ENCODE measurements around the gene ZFYVE9.

ZFYVE9 gene

DNA sequence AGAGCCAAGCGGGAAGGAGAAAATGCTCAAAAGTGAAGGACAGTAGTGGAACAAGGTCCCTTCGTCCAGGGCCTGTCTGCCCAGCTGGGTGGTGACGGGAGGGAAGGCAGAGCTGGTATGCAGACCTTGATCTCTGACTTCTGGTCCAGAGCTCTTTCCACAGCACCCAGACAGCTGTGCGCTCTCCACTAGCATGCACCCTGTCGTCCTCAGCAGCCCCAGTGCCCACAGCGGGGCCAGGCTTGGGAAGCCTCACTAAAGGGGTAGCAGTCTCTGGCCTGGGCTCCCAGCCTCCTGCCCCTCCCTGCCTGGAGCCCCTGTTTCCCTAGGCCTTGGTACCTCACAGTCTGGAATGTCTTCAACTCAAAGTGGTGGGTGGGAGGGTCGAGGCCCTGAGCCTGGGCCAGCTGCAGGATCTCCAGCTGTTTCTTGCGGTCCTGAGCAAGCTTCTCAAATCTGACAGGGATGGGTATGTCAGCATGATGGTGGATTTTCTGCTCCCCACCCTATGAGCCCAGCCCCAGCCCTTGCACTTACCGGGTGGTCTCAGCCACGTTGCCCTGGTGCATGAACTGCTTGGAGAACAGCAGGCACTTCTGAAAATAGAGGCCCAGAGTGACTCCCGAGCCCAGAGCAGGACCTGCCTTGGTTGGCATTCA is 214.1 kb downstream of the ZFYVE9 start:
- Histone ChIP-seq H3K9me3 (ENCODE audit: control insufficient read depth, low read depth, low read length) (no peaks in the 10 kb centered on the region), H3K36me3 (ENCODE audit: control insufficient read depth, low read depth, low read length) (peaks cover 83% of the 10 kb centered on the region)

DNA sequence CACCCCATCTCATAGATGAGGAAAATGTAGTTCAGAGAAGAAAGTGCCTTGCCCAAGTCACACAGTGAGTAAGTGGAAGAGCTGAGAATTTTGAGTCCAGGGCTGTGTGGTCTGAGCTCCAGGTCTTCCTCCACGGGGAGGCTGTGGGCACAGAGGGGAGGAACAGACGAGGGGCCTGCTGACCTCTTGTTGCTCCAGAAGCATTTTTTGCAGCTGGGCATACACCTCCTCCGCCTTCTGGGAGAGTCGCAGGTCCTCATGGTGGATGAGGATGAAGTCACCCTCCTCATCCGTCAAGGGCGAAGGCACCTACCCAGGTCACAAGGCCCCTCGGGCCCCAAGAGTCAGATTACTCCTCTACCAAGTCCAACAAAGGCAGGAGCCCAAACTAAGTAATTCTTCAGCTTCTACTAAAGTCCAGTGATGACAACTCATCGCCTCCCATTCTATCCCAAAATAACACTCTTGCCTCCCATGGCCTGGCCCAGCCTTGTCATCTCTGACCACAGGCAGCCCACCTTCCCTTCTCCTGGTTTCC is 215.0 kb downstream of the ZFYVE9 start:
- H3K9ac ChIP-seq (ENCODE audit: low read length) = no peak overlapping the region
- peaks cover 3% of the 10 kb centered on the region for H3K4me1 ChIP-seq (ENCODE audit: control insufficient read depth, low read depth, low read length)
- no peaks in the 10 kb centered on the region for H3K27me3 ChIP-seq (ENCODE audit: control insufficient read depth, insufficient read depth, low read length)
- H3K27ac ChIP-seq (ENCODE audit: low read length) = no peak overlapping the region
- H3K9me3 ChIP-seq (ENCODE audit: control insufficient read depth, low read depth, low read length) = no peaks in the 10 kb centered on the region
- H3K4me3 ChIP-seq (ENCODE audit: low read length) = no peak overlapping the region
- peaks cover 92% of the 10 kb centered on the region for H3K36me3 ChIP-seq (ENCODE audit: control insufficient read depth, low read depth, low read length)

More for the DNA sequence above, 214.1 kb downstream of the ZFYVE9 start:
- Histone ChIP-seq H3K27ac (ENCODE audit: low read length) (no peak overlapping the region), H3K27me3 (ENCODE audit: control insufficient read depth, insufficient read depth, low read length) (no peaks in the 10 kb centered on the region), H3K9ac (ENCODE audit: low read length) (no peak overlapping the region), H3K4me3 (ENCODE audit: low read length) (no peak overlapping the region), H3K4me1 (ENCODE audit: control insufficient read depth, low read depth, low read length) (peaks cover 11% of the 10 kb centered on the region)

DNA sequence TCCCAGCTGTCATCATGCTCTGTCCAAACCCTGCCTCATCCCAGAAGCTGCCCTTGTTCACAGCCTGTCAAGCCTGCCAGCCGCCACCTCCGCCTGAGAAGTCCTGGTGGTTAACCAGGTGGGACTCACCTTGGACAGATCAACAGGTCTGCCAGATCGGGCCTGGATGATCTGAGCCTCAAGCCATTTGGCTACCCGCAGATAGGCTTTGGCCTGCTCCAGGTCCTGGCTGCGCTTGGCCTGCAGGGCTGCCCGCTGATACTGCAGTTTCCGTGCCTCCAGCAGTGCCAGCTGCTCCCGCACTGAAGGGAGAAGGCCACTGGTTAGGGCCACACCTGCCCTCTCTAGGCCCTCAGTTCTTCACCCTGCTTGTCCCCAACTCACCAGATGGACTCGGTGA is 215.5 kb downstream of the ZFYVE9 start:
- Histone ChIP-seq H3K4me1 (ENCODE audit: control insufficient read depth, low read depth, low read length) (no peaks in the 10 kb centered on the region), H3K9ac (ENCODE audit: low read length) (no peak overlapping the region), H3K27ac (ENCODE audit: low read length) (no peak overlapping the region), H3K36me3 (ENCODE audit: control insufficient read depth, low read depth, low read length) (peaks cover 97% of the 10 kb centered on the region), H3K4me3 (ENCODE audit: low read length) (no peak overlapping the region), H3K27me3 (ENCODE audit: control insufficient read depth, insufficient read depth, low read length) (no peaks in the 10 kb centered on the region), H3K9me3 (ENCODE audit: control insufficient read depth, low read depth, low read length) (no peaks in the 10 kb centered on the region)

DNA sequence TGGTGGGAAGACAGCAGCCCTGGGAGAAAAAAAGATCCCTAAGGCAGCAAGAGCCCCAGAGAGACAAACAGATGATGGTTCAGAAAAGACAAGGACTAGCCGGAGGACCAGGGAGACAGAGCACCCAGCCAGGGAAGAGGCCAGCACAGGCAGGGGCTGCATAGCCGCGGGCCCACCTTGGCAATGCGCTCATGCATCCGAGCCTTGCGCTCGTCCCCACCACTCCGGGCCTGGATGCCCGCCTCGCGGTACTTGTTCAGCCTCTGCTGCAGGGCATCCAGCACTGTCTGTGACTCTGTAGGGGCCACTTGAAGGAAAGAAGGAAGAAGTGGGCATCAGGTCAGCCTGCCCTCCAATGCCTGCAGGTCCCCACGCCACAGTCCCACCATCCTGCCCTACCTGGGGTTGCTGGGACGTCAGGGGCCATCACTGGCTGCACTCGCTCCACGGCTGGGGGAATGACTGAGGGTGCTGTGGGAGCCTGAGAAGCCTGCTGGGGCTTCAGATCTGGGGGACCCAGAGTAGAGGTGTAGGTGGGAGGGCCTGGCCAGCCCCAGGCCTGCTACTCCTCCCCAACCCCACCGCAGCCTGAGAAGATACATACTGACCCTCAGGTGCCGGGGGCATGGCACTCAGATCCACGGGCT is 217.1 kb downstream of the ZFYVE9 start:
- no peak overlapping the region for H3K27ac ChIP-seq (ENCODE audit: low read length)
- H3K27me3 ChIP-seq (ENCODE audit: control insufficient read depth, insufficient read depth, low read length) = no peaks in the 10 kb centered on the region
- peaks cover 83% of the 10 kb centered on the region for H3K36me3 ChIP-seq (ENCODE audit: control insufficient read depth, low read depth, low read length)
- no peaks in the 10 kb centered on the region for H3K9me3 ChIP-seq (ENCODE audit: control insufficient read depth, low read depth, low read length)
- H3K9ac ChIP-seq (ENCODE audit: low read length) = no peak overlapping the region
- no peaks in the 10 kb centered on the region for H3K4me1 ChIP-seq (ENCODE audit: control insufficient read depth, low read depth, low read length)
- H3K4me3 ChIP-seq (ENCODE audit: low read length) = no peak overlapping the region

DNA sequence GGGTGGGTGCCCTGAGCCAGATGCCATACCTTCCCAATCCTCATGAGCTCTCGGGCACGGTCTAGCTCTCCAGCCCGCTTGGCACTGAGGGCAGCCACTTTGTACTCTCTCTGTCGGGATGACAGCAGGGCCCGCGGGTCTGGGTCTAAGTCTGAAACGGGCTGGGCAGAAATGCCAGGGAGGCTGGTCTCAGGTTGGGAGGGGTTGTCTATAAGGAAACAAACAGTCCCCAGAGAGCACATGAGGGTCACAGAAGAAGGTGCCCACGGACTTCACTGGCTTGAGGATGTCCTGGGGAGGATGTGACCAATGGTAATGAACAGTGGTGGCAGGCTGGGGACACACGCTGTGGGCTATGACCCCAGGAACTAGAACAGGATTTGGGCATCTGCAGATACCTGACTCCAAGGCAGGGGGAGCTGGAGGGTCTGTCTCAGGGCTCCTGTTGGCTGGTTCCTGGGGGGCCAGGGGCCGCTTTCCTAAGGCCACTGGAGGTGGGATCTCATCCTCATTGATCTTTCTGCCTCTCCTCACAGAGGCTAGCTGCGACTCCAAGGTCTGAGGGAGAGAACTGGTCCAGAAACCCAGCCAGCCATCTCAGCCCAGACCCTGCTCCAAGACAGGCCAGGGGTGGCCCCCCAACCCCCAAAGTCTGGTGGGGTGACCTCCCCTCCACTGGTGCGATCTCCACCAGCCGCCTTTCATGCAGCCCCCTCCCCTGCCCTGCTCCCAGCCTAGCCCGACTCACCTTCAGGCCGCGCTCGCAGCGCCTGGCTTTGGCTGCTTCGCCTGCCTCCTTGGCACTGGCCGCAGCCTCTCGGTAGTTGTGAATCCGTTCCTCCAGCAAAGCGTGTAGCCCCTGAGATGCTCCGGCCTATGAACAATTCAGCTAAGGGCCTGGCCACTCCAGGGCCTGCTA is 218.0 kb downstream of the ZFYVE9 start:
- H3K9ac ChIP-seq (ENCODE audit: low read length) = no peak overlapping the region
- no peaks in the 10 kb centered on the region for H3K27me3 ChIP-seq (ENCODE audit: control insufficient read depth, insufficient read depth, low read length)
- no peak overlapping the region for H3K4me3 ChIP-seq (ENCODE audit: low read length)
- H3K36me3 ChIP-seq (ENCODE audit: control insufficient read depth, low read depth, low read length) = peaks cover 74% of the 10 kb centered on the region
- H3K9me3 ChIP-seq (ENCODE audit: control insufficient read depth, low read depth, low read length) = no peaks in the 10 kb centered on the region
- H3K27ac ChIP-seq (ENCODE audit: low read length) = no peak overlapping the region
- peaks cover 4% of the 10 kb centered on the region for H3K4me1 ChIP-seq (ENCODE audit: control insufficient read depth, low read depth, low read length)

DNA sequence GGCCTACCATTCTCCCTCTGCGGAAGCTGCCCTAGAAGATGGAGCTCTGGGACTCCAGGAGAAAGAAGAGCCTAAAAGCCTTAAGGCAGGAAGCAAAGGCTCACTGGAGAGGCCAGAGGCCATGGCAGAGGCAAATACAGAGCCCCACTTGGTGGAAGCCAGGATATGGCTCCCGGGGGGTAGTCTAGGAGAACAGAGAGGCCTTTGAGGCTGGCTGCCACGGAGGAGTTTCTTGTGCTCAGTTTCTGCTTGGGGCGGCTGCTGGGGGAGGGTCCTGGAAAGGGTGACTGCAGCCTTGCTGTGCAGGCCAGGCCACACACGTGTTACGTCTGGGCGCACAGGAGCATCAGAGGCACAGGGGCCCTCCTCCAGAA is 218.7 kb downstream of the ZFYVE9 start:
- H3K27me3 ChIP-seq (ENCODE audit: control insufficient read depth, insufficient read depth, low read length) = no peaks in the 10 kb centered on the region
- no peak overlapping the region for H3K27ac ChIP-seq (ENCODE audit: low read length)
- no peak overlapping the region for H3K4me3 ChIP-seq (ENCODE audit: low read length)
- peaks cover 5% of the 10 kb centered on the region for H3K4me1 ChIP-seq (ENCODE audit: control insufficient read depth, low read depth, low read length)
- no peak overlapping the region for H3K9ac ChIP-seq (ENCODE audit: low read length)
- peaks cover 68% of the 10 kb centered on the region for H3K36me3 ChIP-seq (ENCODE audit: control insufficient read depth, low read depth, low read length)
- H3K9me3 ChIP-seq (ENCODE audit: control insufficient read depth, low read depth, low read length) = no peaks in the 10 kb centered on the region

DNA sequence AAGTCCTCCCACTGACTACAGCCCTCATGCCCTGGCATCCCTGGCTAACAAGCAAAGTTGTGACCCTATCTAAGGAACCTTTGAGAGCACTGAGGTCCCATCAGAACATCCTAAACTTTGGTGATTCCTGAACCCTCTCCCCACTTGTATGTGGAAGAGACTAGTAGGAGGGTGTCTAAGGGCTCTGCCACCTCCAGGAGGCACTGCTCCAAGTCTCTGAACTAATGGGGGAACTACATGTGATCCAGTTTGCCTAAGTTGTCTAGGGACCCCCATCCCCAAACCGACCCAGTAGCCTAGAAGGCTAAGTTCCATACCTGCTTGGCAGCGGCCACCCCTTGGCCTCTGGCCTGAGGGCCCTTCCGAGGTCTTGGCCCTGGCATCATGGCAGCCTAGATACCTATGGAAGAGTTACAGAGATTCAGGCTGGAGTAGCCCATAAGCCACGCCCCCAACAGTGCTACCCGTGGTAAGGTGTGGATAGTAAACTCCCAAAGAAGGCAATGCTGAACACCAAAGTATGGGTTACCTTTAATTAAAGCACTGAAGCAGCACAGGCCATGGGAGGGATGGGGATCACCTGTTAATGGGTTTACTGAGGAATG is 222.4 kb downstream of the ZFYVE9 start:
- no peak overlapping the region for H3K9ac ChIP-seq (ENCODE audit: low read length)
- H3K9me3 ChIP-seq (ENCODE audit: control insufficient read depth, low read depth, low read length) = no peaks in the 10 kb centered on the region
- peaks cover 31% of the 10 kb centered on the region for H3K36me3 ChIP-seq (ENCODE audit: control insufficient read depth, low read depth, low read length)
- H3K27me3 ChIP-seq (ENCODE audit: control insufficient read depth, insufficient read depth, low read length) = no peaks in the 10 kb centered on the region
- H3K27ac ChIP-seq (ENCODE audit: low read length) = no peak overlapping the region
- H3K4me3 ChIP-seq (ENCODE audit: low read length) = peak overlapping the region; percentile 95
- peaks cover 5% of the 10 kb centered on the region for H3K4me1 ChIP-seq (ENCODE audit: control insufficient read depth, low read depth, low read length)

DNA sequence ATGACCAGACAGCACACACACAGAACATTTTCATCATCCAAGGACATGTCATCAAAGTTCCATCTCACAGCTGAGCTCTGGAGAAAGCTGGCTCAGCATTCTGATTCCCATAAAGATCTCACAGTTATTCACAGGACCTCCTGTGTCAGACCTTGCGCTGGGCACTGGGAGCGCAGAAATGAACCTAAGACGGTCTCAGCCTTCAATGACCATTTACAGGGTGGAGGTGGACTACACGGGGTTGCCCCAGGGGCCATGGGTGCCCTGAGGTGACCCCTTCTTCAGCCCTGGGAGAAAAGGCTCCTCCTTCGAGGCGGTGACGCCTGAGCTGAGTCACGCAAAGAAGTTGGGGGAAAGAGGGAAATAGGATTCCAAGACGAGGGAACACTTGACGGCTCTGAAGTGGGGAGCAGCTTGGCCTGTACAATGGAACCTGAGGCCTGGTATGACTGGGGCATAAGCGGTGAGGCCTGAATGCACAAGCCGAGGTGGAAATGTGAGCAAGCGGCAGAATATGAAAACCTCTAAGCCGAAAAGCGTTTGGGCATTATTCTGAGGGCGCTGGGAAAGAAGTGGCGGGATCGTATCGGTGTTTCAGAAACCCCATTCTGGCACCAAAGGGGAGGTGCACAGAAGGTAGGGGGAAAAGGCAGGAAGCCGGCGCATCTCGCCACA is 223.3 kb downstream of the ZFYVE9 start:
- H3K36me3 ChIP-seq (ENCODE audit: control insufficient read depth, low read depth, low read length) = peaks cover 23% of the 10 kb centered on the region
- H3K4me1 ChIP-seq (ENCODE audit: control insufficient read depth, low read depth, low read length) = peaks cover 5% of the 10 kb centered on the region
- no peaks in the 10 kb centered on the region for H3K27me3 ChIP-seq (ENCODE audit: control insufficient read depth, insufficient read depth, low read length)
- peak overlapping the region; percentile 24 for H3K27ac ChIP-seq (ENCODE audit: low read length)
- H3K9ac ChIP-seq (ENCODE audit: low read length) = peak overlapping the region; percentile 83
- no peaks in the 10 kb centered on the region for H3K9me3 ChIP-seq (ENCODE audit: control insufficient read depth, low read depth, low read length)
- H3K4me3 ChIP-seq (ENCODE audit: low read length) = peak overlapping the region; percentile 95

DNA sequence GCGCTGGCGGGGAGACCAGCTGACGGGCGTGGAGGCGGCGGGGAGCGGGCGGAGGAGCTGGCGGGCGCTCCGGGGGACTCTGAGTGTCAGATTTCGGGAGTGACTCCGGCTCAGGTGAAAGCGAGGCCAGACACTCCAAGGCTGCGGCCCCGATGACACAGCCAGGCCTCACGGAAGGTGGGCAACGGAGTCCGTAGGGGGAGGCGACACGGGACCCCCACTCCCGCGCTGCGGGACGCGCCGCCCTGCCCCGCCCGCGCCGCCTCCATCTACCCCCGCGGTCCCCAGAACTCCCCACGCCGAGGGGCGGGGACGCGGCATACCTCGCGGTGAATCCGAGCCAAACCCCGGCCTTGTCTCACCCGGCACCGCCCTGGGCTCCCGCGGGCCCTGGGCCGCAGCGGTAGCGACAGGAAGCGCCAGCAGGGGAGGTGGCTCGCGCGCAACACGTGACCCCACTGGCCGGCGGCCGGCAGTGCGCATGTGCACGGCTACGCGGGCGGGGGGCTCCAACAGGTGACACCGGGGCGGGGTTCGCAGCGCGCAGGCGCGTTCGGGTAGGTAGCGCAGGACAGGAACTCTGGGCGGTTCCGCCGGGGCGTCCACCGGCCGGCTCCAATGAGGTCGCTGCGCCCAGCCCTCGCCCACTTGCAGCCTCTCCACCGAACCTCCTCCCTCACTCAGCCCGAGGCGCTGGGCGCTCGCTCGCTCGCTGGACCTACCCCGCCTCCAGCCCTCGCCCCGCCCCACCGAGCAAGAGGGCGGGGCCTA is 224.0 kb downstream of the ZFYVE9 start, which contains the start of gene CC2D1B:
CC2D1B (minus strand) TSS at position 460 of the 771 bp plus-strand sequence. CDS start 1,585 bp downstream, outside the sequence.
- H3K27ac ChIP-seq (ENCODE audit: low read length) = peak within 1 kb of the TSS; percentile 24
- H3K4me1 ChIP-seq (ENCODE audit: control insufficient read depth, low read depth, low read length) = peaks cover 5% of the 10 kb centered on the region
- no peaks in the 10 kb centered on the region for H3K27me3 ChIP-seq (ENCODE audit: control insufficient read depth, insufficient read depth, low read length)
- H3K9me3 ChIP-seq (ENCODE audit: control insufficient read depth, low read depth, low read length) = no peaks in the 10 kb centered on the region
- peak within 1 kb of the TSS; percentile 95 for H3K4me3 ChIP-seq (ENCODE audit: low read length)
- H3K9ac ChIP-seq (ENCODE audit: low read length) = peak within 1 kb of the TSS; percentile 83
- peaks cover 16% of the 10 kb centered on the region for H3K36me3 ChIP-seq (ENCODE audit: control insufficient read depth, low read depth, low read length)

DNA sequence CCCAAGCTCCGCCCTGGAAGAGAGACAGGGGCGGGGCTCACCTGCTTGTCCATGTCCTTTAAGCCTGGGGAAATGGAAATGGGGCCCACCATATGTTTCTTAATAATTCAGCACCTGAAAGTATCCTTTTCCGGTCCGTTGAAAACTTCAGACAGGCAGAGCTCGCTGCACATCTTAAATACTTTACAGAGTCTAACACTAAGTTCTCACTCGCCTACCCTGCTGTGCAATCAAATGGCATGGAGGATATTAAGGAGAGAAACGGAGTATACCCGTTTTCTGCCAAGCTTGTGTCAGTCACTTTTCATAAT is 224.6 kb downstream of the ZFYVE9 start:
- peaks cover 11% of the 10 kb centered on the region for H3K36me3 ChIP-seq (ENCODE audit: control insufficient read depth, low read depth, low read length)
- H3K4me1 ChIP-seq (ENCODE audit: control insufficient read depth, low read depth, low read length) = peaks cover 5% of the 10 kb centered on the region
- H3K9me3 ChIP-seq (ENCODE audit: control insufficient read depth, low read depth, low read length) = no peaks in the 10 kb centered on the region
- peak overlapping the region; percentile 19 for H3K9ac ChIP-seq (ENCODE audit: low read length)
- no peaks in the 10 kb centered on the region for H3K27me3 ChIP-seq (ENCODE audit: control insufficient read depth, insufficient read depth, low read length)
- peak overlapping the region; percentile 95 for H3K4me3 ChIP-seq (ENCODE audit: low read length)
- no peak overlapping the region for H3K27ac ChIP-seq (ENCODE audit: low read length)
